PFSK-1 (cell line): ENCODE data around the gene MAST3.

Source experiments
- POLR2AphosphoS5 ChIP-seq: IDR thresholded peaks from 2 replicates; pipeline ENCODE4 v1.6.1; 2012; ENCODE audit warnings: low read depth, mild to moderate bottlenecking, control low read depth, low read length, moderate library complexity
- SIN3A ChIP-seq: IDR thresholded peaks from 2 replicates; pipeline ENCODE4 v1.6.1; 2012; ENCODE audit warnings: mild to moderate bottlenecking, low read length, moderate library complexity, borderline replicate concordance; ENCODE audit not compliant: insufficient read depth
- TAF1 ChIP-seq: IDR thresholded peaks from 2 replicates; pipeline ENCODE4 v1.6.1; 2012; ENCODE audit warnings: low read length, control low read depth, borderline replicate concordance; ENCODE audit not compliant: insufficient read depth

DNA sequence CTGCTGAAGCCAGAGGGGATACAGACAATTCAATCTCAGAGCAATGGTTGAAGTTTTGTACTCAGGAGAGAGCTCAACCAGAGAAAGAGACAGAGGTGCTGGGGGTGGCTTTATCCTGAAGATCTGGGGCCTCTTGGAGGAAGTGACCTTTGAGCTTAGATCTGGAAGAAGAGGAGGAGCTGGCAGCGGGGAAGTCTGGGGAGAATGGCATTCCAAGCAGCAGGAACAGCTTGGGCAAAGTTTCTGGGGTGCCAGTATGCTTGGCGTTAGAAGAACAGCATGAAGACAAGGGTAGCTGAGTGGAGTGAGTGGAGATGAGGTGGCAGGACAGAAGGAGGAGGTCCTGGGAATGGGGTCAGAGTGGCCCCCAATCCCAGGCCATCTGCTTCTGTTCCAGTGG is 11.3 kb downstream of the MAST3 start:
- TF ChIP-seq TAF1: no peak
- no peak for TF ChIP-seq POLR2AphosphoS5
- no peak for TF ChIP-seq SIN3A
